T-helper 2 cell treated with Interferon-gamma antibody and Interleukin-4, amounts not matched to agents 5 μg/mL and 100 μg/mL, for 36 hours (primary cell): Measurements from ENCODE around the gene GCGR.
A peak's percentile ranks its signal among the peaks of the same experiment; 100 is the strongest.

Experiments used
- DNase-seq: peaks from one replicate; pipeline ENCODE4 v3.0.0; 2021; ENCODE audit warnings: low spot score
- H3K27ac Mint-ChIP-seq: one replicate; pipeline ENCODE4 v1.8.0; 2021; ENCODE audit warnings: mild to moderate bottlenecking, mixed read lengths
- H3K27me3 Mint-ChIP-seq: one replicate; pipeline ENCODE4 v1.8.0; 2021; ENCODE audit warnings: low read depth, mixed read lengths
- H3K36me3 Mint-ChIP-seq: one replicate; pipeline ENCODE4 v1.8.0; 2021; ENCODE audit warnings: low read depth, mixed read lengths
- H3K4me1 Mint-ChIP-seq: one replicate; pipeline ENCODE4 v1.8.0; 2021; ENCODE audit warnings: low read depth, mixed read lengths
- H3K4me3 Mint-ChIP-seq: one replicate; pipeline ENCODE4 v1.8.0; 2022; ENCODE audit warnings: mild to moderate bottlenecking, moderate library complexity, mixed read lengths
- H3K9me3 Mint-ChIP-seq: one replicate; pipeline ENCODE4 v1.8.0; 2021; ENCODE audit warnings: mixed read lengths

Gene GCGR

DNA sequence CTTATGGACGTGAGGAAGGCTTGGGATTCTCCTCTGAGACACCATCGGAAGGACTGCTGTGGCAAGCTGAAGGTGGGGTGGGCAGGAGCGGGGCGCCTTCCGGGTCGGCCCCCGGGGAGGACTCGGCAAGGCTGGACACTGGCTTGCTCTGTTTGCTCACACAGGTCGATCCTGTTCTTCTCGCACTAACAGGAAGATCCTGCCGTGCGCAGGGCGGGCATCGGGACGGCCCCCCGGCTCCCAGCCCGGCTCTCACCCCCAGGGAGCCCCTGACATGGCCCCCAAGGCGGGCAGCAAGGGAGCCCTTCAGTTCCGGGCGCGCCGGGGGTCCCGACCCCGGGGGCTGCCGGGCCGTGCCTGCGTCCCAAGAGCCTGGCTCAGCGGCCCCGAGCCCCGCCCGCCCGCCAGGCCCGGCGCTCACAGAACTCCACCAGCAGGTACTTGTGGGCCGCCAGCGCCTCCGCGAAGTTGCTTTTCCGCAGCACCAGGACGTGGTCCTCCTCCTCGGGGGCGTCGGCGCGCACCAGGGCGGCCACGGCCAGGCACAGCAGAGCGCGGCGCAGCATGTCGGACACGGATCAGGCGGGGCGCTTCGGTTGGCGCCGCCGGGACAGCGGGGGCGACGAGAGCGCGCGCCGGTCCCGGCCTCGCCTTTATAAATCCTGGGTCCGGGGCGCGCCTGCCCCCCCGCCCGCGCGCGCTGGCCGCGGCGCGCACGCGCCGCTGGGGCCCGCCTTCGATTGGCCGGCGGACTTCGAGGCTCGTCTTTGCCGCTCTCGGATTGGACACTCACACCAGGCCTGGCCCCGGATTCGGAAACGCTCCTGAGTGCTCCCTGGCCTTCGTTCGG is 56.2 kb downstream of the GCGR start, which contains the start of gene P4HB:
Gene P4HB (minus strand): TSS at position 630 of the 850 bp plus-strand sequence. CDS start 64 bp downstream, at position 566.
- peaks cover 35% of the 10 kb centered on the region for H3K4me1 Mint-ChIP-seq
- peaks cover 57% of the 10 kb centered on the region for H3K36me3 Mint-ChIP-seq
- H3K4me3 Mint-ChIP-seq, result peak within 1 kb of the TSS; percentile 93
- no peaks in the 10 kb centered on the region for H3K27me3 Mint-ChIP-seq
- peak within 1 kb of the TSS; percentile 98 for H3K27ac Mint-ChIP-seq
- DNase-seq, result peak; percentile 29
- H3K9me3 Mint-ChIP-seq, result no peaks in the 10 kb centered on the region

DNA sequence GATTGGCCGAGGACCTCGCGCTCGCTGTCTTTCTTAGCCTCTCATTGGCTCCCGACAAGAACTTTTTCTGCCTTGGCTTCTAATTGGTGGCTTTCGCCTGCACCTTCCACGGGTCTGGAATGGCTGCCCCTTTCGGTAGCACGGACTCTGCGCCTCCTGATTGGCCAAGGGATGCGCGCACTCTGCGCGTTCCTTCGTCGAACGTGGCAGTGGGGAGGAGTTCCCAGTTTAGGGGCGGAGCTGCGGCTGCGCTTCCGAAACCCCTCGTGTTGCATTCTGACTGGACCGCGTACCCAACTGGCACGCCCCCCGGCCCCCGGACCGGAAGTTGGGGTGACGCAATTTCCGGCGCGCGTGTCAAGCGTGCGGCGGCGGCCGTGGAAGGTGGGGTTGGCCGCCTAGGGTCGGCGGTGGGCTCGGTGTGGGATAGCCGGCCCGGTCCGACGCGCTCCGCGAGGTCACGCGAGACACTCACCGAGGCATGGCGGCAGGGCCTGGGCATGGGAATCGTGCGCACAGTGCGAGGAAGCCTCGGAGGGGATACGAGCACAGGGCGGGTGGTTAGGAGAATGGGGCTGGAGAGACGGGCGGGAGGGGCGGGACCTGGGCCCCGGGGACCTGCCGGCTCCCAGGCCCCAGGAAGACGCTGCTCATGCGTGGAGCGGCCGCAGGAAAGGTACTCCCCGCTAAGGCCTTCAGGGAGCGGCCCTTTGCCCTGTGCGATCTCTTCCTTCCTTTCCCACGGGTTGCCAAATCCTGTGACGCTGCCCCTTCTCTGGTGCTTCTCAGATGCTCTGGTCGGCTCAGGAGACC is 57.0 kb downstream of the GCGR start:
- peak; percentile 99 for DNase-seq
- Mint-ChIP-seq H3K4me1 (peaks cover 33% of the 10 kb centered on the region), H3K27me3 (no peaks in the 10 kb centered on the region), H3K9me3 (no peaks in the 10 kb centered on the region), H3K4me3 (peak overlapping the region; percentile 91), H3K36me3 (peaks cover 49% of the 10 kb centered on the region), H3K27ac (peak overlapping the region; percentile 98)

DNA sequence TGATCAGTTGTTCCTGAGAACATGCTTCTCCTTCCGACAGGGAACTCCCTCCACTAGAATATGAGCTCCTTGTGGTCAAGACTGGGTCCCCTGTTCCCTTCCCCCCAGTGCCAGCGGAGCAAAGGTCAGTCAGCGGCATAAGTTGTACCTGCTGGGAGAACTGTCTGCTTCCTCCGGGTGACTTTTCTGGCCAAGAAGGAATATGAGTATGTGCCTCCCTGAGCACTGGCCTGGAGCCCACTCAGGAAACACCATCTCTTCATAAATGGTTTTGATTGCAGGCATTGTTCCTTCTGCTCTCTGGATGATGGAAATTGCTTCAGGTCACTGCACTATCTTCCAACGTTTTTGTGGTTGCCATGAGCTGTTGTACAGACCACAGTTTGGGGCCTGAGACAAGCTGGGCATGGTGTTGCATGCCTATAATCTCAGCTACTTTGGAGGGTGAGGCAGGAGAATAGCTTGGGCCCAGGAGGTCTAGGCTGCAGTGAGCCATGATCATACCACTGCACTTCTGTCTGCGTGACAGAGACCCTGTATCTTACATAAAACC is 59.2 kb downstream of the GCGR start:
- H3K27ac Mint-ChIP-seq, result peak overlapping the region; percentile 90
- no peak for DNase-seq
- peaks cover 32% of the 10 kb centered on the region for H3K4me1 Mint-ChIP-seq
- peak overlapping the region; percentile 79 for H3K4me3 Mint-ChIP-seq
- H3K27me3 Mint-ChIP-seq, result no peaks in the 10 kb centered on the region
- H3K9me3 Mint-ChIP-seq, result no peaks in the 10 kb centered on the region
- H3K36me3 Mint-ChIP-seq, result peaks cover 46% of the 10 kb centered on the region
